IMR-90 (cell line): ENCODE data around the gene IL5RA. TPM values are rescaled to one million over a fixed set of nuclear protein-coding genes. Genes with fewer than 3 reads are reported as not detected.

Source experiments
- ATAC-seq: fragments of 200-7000 bp; cut with Tn5 transposase; 2 replicates; pipeline ENCODE4 v1.9.1; 2020; ENCODE audit warnings: low read depth, mild to moderate bottlenecking, moderate library complexity
- BruUV-seq: library from RNA; stranded (reverse); fragments of 400-500 nt; replicated peaks from 2 replicates; lab custom pipeline; 2021; lab: Mats Ljungman, UMichigan
- CTCF ChIA-PET: fragments of 300-600 bp; formaldehyde crosslinking; extraction: SDS; loops from one replicate; lab custom pipeline; 2021; ENCODE audit warnings: antibody characterized with exemption; lab: Yijun Ruan, JAX
- POLR2A ChIA-PET: fragments of 300-600 bp; sonication (Branson Sonifier 250); formaldehyde crosslinking; loops from one replicate; lab custom pipeline; 2022; ENCODE audit warnings: antibody characterized with exemption; ENCODE audit not compliant: unreplicated experiment; lab: Charles Lee
- DNase-seq: peaks from one replicate; pipeline ENCODE4 v3.0.0; 2013
- H2AFZ ChIP-seq: replicated peaks from 2 replicates; pipeline ENCODE3; 2013; ENCODE audit warnings: low read length, mild to moderate bottlenecking; ENCODE audit not compliant: poor library complexity
- H2AK5ac ChIP-seq: 2 replicates; pipeline ENCODE4 v1.6.1; 2013; ENCODE audit warnings: low read depth, low read length, inconsistent platforms
- H2AK9ac ChIP-seq: replicated peaks from 2 replicates; pipeline ENCODE3; 2013; ENCODE audit warnings: mild to moderate bottlenecking, low read depth, low read length, moderate library complexity; ENCODE audit not compliant: poor library complexity
- H2BK120ac ChIP-seq: 2 replicates; pipeline ENCODE4 v1.6.1; 2013; ENCODE audit warnings: low read depth, low read length, inconsistent platforms
- H2BK15ac ChIP-seq: 3 replicates; pipeline ENCODE4 v1.6.1; 2013; ENCODE audit warnings: low read depth, low read length, inconsistent platforms
- H2BK20ac ChIP-seq: 2 replicates; pipeline ENCODE4 v1.6.1; 2013; ENCODE audit warnings: low read depth, mild to moderate bottlenecking, inconsistent platforms, low read length, moderate library complexity
- H2BK5ac ChIP-seq: 2 replicates; pipeline ENCODE4 v1.6.1; 2013; ENCODE audit warnings: mild to moderate bottlenecking, low read depth, low read length, inconsistent platforms; ENCODE audit not compliant: poor library complexity, severe bottlenecking
- H3K14ac ChIP-seq: replicated peaks from 2 replicates; pipeline ENCODE4 v1.6.1; 2013; ENCODE audit warnings: low read depth, low read length, inconsistent platforms
- H3K18ac ChIP-seq: 2 replicates; pipeline ENCODE4 v1.6.1; 2013; ENCODE audit warnings: low read depth, low read length, control low read depth
- H3K23ac ChIP-seq: 2 replicates; pipeline ENCODE4 v1.6.1; 2013; ENCODE audit warnings: low read depth, low read length, inconsistent platforms
- H3K27ac ChIP-seq: 2 replicates; pipeline ENCODE4 v1.5.1; 2013; ENCODE audit warnings: mild to moderate bottlenecking, control low read depth, low read length; ENCODE audit not compliant: insufficient read depth
- H3K27me3 ChIP-seq: 2 replicates; pipeline ENCODE4 v1.6.1; 2013; ENCODE audit warnings: low read length; ENCODE audit not compliant: control insufficient read depth, insufficient read depth
- H3K36me3 ChIP-seq: 2 replicates; pipeline ENCODE4 v1.6.1; 2013; ENCODE audit warnings: low read length, mixed read lengths; ENCODE audit not compliant: control insufficient read depth, insufficient read depth
- H3K4ac ChIP-seq: 2 replicates; pipeline ENCODE4 v1.6.1; 2013; ENCODE audit warnings: low read depth, low read length, inconsistent platforms
- H3K4me1 ChIP-seq: 2 replicates; pipeline ENCODE4 v1.6.1; 2013; ENCODE audit warnings: low read length, mixed read lengths; ENCODE audit not compliant: control insufficient read depth, insufficient read depth
- H3K4me2 ChIP-seq: 2 replicates; pipeline ENCODE4 v1.6.1; 2013; ENCODE audit warnings: low read depth, mild to moderate bottlenecking, control low read depth, low read length, moderate library complexity
- H3K4me3 ChIP-seq: 2 replicates; pipeline ENCODE4 v1.5.1; 2013; ENCODE audit warnings: low read depth, mild to moderate bottlenecking, control low read depth, low read length, moderate library complexity; ENCODE audit not compliant: insufficient read depth
- H3K56ac ChIP-seq: 2 replicates; pipeline ENCODE4 v1.6.1; 2013; ENCODE audit warnings: low read length, inconsistent platforms; ENCODE audit not compliant: insufficient read depth; ENCODE audit errors: extremely low read depth
- H3K79me1 ChIP-seq, 2 experiments: 2 replicates each; pipeline ENCODE4 v1.6.1; 2013; ENCODE audit warnings: low read length in 2 of 2, inconsistent platforms in 1 of 2, low read depth in 1 of 2
- H3K9ac ChIP-seq: 2 replicates; pipeline ENCODE4 v1.6.1; 2013; ENCODE audit warnings: low read depth, low read length, control low read depth
- H3K9me1 ChIP-seq: 2 replicates; pipeline ENCODE4 v1.6.1; 2013; ENCODE audit warnings: low read length, inconsistent platforms; ENCODE audit not compliant: insufficient read depth
- H3K9me3 ChIP-seq: 2 replicates; pipeline ENCODE4 v1.6.1; 2013; ENCODE audit warnings: low read length; ENCODE audit not compliant: control insufficient read depth, insufficient read depth
- H4K20me1 ChIP-seq: 2 replicates; pipeline ENCODE4 v1.6.1; 2013; ENCODE audit warnings: low read length, inconsistent platforms; ENCODE audit not compliant: insufficient read depth
- H4K5ac ChIP-seq: 2 replicates; pipeline ENCODE4 v1.6.1; 2013; ENCODE audit warnings: mild to moderate bottlenecking, low read depth, low read length, control low read depth
- H4K8ac ChIP-seq, 2 experiments: 2 replicates each; pipeline ENCODE4 v1.6.1; 2013; ENCODE audit warnings: low read depth in 2 of 2, low read length in 2 of 2, control low read depth in 1 of 2, inconsistent platforms in 1 of 2
- H4K91ac ChIP-seq: 2 replicates; pipeline ENCODE4 v1.6.1; 2013; ENCODE audit warnings: low read depth, low read length, inconsistent platforms; ENCODE audit not compliant: insufficient read depth
- BHLHE40 ChIP-seq: fragments of 150-350 bp; IDR thresholded peaks from 2 replicates; pipeline ENCODE4 v1.6.1; 2016; ENCODE audit warnings: mild to moderate bottlenecking, low read depth, low read length
- CEBPB ChIP-seq: IDR thresholded peaks from 2 replicates; pipeline ENCODE4 v1.6.1; 2012; ENCODE audit warnings: low read depth, low read length, improper control_type of control experiment
- CHD1 ChIP-seq: IDR thresholded peaks from 2 replicates; pipeline ENCODE4 v1.6.1; 2012; ENCODE audit warnings: low read depth, low read length, improper control_type of control experiment
- CTCF ChIP-seq: conservative IDR thresholded peaks from 2 replicates; pipeline ENCODE4 v1.5.1; 2012; ENCODE audit warnings: mild to moderate bottlenecking, low read depth, low read length, improper control_type of control experiment
- ELK1 ChIP-seq: fragments of 150-350 bp; IDR thresholded peaks from 2 replicates; pipeline ENCODE4 v1.6.1; 2016; ENCODE audit warnings: low read depth, mild to moderate bottlenecking, low read length, moderate library complexity, borderline replicate concordance
- FOS ChIP-seq: fragments of 150-350 bp; IDR thresholded peaks from 2 replicates; pipeline ENCODE4 v1.6.1; 2016; ENCODE audit warnings: low read depth, low read length
- MAFK ChIP-seq: IDR thresholded peaks from 2 replicates; pipeline ENCODE4 v1.6.1; 2012; ENCODE audit warnings: low read depth, low read length, improper control_type of control experiment
- MAZ ChIP-seq: IDR thresholded peaks from 2 replicates; pipeline ENCODE4 v1.6.1; 2012; ENCODE audit warnings: low read depth, mild to moderate bottlenecking, low read length, improper control_type of control experiment, moderate library complexity, borderline replicate concordance
- MXI1 ChIP-seq: IDR thresholded peaks from 2 replicates; pipeline ENCODE4 v1.6.1; 2012; ENCODE audit warnings: low read depth, mild to moderate bottlenecking, low read length, moderate library complexity, borderline replicate concordance
- NFE2L2 ChIP-seq: fragments of 150-350 bp; IDR thresholded peaks from 2 replicates; pipeline ENCODE4 v1.6.1; 2016; ENCODE audit warnings: low read depth, mild to moderate bottlenecking, low read length
- POLR2A ChIP-seq: IDR thresholded peaks from 2 replicates; pipeline ENCODE4 v1.6.1; 2012; ENCODE audit warnings: mild to moderate bottlenecking, low read depth, low read length
- RAD21 ChIP-seq: IDR thresholded peaks from 2 replicates; pipeline ENCODE4 v1.6.1; 2012; ENCODE audit warnings: low read length, improper control_type of control experiment
- RCOR1 ChIP-seq: IDR thresholded peaks from 2 replicates; pipeline ENCODE4 v1.6.1; 2012; ENCODE audit warnings: mild to moderate bottlenecking, low read length, improper control_type of control experiment; ENCODE audit not compliant: insufficient replicate concordance
- RFX5 ChIP-seq: IDR thresholded peaks from 2 replicates; pipeline ENCODE4 v1.8.0; 2012; ENCODE audit warnings: low read depth, mild to moderate bottlenecking, low read length, moderate library complexity
- SMC3 ChIP-seq: fragments of 150-350 bp; IDR thresholded peaks from 2 replicates; pipeline ENCODE4 v1.6.1; 2016; ENCODE audit warnings: low read depth, mild to moderate bottlenecking, antibody characterized with exemption, low read length, moderate library complexity
- USF2 ChIP-seq: fragments of 150-350 bp; IDR thresholded peaks from 2 replicates; pipeline ENCODE4 v1.6.1; 2017; ENCODE audit warnings: mild to moderate bottlenecking, antibody characterized with exemption, low read length, low read depth
- WGBS, 2 experiments: methylation state at CpG; one replicate each; pipeline versions ENCODE4 v1.1.5 to v1.1.7; 2013; ENCODE audit warnings: missing lambda C conversion rate in 2 of 2; ENCODE audit not compliant: insufficient read length in 1 of 2; ENCODE audit errors: extremely low coverage in 2 of 2; 5-methylcytosine and 5-hydroxymethylcytosine counted together
- dilution Hi-C: fragments of 300-500 bp; cut with HindIII; formaldehyde crosslinking; loops from one replicate; pipeline ENCODE4 v1.14.3; 2018; ENCODE audit warnings: low sequenced_read_pairs; ENCODE audit not compliant: unreplicated experiment
- in situ Hi-C: fragments of 300-500 bp; cut with MboI; formaldehyde crosslinking; loops from 3 replicates; pipeline ENCODE4 v1.14.3; 2019; ENCODE audit warnings: low sequenced_read_pairs, inconsistent platforms, mixed read lengths
- intact Hi-C: fragments of 100-400 bp; cut with micrococcal nuclease; formaldehyde crosslinking; loops from 2 replicates; pipeline ENCODE4 v1.10.0; 2022
- polyA plus RNA-seq, 3 experiments: library from polyadenylated mRNA; depleted of rRNA; stranded (reverse); fragments of >200 nt; gene quantifications; 2 replicates each; pipeline ENCODE4 v1.2.3, GENCODE V29; 2012; ENCODE audit warnings: low replicate concordance in 1 of 3
- total RNA-seq: library from RNA; depleted of rRNA; stranded (reverse); fragments of >200 nt; gene quantifications from 2 replicates; pipeline ENCODE4 v1.2.3, GENCODE V29; 2012

Gene IL5RA
- total and polyA plus RNA-seq, 2 of the 4 experiments (the other 2 are of a cell fraction) = not detected

DNA sequence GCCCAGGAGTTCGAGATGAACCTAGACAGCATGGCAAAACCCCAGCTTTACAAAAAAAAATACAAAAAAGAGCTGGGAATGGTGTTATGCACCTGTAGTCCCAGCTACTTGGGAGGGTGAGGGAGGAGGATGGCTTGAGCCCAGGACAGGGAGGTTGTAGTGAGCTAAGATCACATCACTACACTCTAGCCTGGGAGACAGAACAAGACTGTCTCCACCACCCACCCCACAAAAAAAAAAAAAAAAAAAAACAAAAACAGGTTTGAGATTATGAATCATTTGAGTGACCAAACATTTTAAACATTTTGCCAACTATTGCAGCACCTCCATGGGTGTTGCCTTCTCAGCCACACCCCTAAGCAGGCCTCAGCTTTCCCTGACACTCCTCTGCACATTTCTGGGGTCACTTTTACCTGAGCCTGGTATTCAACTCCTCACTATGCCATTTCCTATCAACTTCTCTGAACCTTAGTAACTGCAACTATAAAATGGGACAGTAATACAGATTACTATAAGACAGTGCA, 41.8 kb downstream of the IL5RA start:
- no peak overlapping the region for H2BK20ac ChIP-seq
- DNase-seq (no peak), ATAC-seq (no peak)
- no CpG with 5 or more reads among the region's 1 CpG for WGBS, 2 experiments
- no peak overlapping the region for H3K4ac ChIP-seq
- H3K9me3 ChIP-seq = no peaks in the 10 kb centered on the region
- H3K79me1 ChIP-seq = no peaks in the 10 kb centered on the region
- no peak overlapping the region for H3K56ac ChIP-seq
- H2BK15ac ChIP-seq = no peak overlapping the region
- in situ Hi-C loops (no loop called here), dilution Hi-C loops (no loop called here), intact Hi-C loops (no loop called here)
- no peak overlapping the region for H3K18ac ChIP-seq
- no peak overlapping the region for H3K23ac ChIP-seq
- no peaks in the 10 kb centered on the region for H3K36me3 ChIP-seq
- H2BK5ac ChIP-seq = no peak overlapping the region
- no TSS peak for BruUV-seq
- H3K4me1 ChIP-seq = no peaks in the 10 kb centered on the region
- H4K20me1 ChIP-seq = no peaks in the 10 kb centered on the region
- H2AK9ac ChIP-seq = no peak overlapping the region
- no peaks in the 10 kb centered on the region for H3K9me1 ChIP-seq
- no peak overlapping the region for H3K4me3 ChIP-seq
- H3K27ac ChIP-seq = no peak overlapping the region
- H2AFZ ChIP-seq = no peak overlapping the region
- H3K9ac ChIP-seq = no peak overlapping the region
- no peak overlapping the region for H3K4me2 ChIP-seq
- ChIA-PET POLR2A (no interaction called here), CTCF (no interaction called here)
- H2BK120ac ChIP-seq = no peak overlapping the region
- no peak overlapping the region for H3K14ac ChIP-seq
- H2AK5ac ChIP-seq = no peak overlapping the region
- H3K27me3 ChIP-seq = no peaks in the 10 kb centered on the region
- no peak overlapping the region for H4K91ac ChIP-seq
- no peak overlapping the region for H4K5ac ChIP-seq
- no peak overlapping the region for H4K8ac ChIP-seq
- TF ChIP-seq BHLHE40 (no peak), POLR2A (no peak), NFE2L2 (no peak), MAZ (no peak), SMC3 (no peak), CEBPB (no peak), CTCF (no peak), RFX5 (no peak), CHD1 (no peak), RCOR1 (no peak), ELK1 (no peak), USF2 (no peak), RAD21 (no peak), FOS (no peak), MAFK (no peak), MXI1 (no peak)
